AG09309 (cell line): ENCODE data around the gene CTTNBP2NL.

Experiments used
- DNase-seq: peaks from one replicate; pipeline ENCODE4 v3.0.0-alpha.2; 2010; ENCODE audit warnings: low read depth
- H3K4me3 ChIP-seq: 2 replicates; pipeline ENCODE4 v1.5.1; 2011; ENCODE audit warnings: mild to moderate bottlenecking, low read depth, low read length, moderate library complexity; ENCODE audit not compliant: control insufficient read depth
- TF ChIP-seq, protein P1 (sequence below): IDR thresholded peaks from 2 replicates; pipeline ENCODE4 v1.5.1; 2011; ENCODE audit warnings: mild to moderate bottlenecking, low read depth, low read length, inconsistent platforms; ENCODE audit not compliant: insufficient read depth, control insufficient read depth; ENCODE audit errors: missing control alignments

The CTTNBP2NL gene

GRCh38 chr1:112508278-112509004 is 112.4 kb downstream of the CTTNBP2NL start, which contains the start of gene WNT2B:
Gene WNT2B (plus strand): TSS chr1:112508965. CDS start chr1:112509263, 298 bp downstream.
- DNase-seq: no peak
- peak within 1 kb of the TSS; percentile 50 for H3K4me3 ChIP-seq
- TF ChIP-seq, protein P1, sequence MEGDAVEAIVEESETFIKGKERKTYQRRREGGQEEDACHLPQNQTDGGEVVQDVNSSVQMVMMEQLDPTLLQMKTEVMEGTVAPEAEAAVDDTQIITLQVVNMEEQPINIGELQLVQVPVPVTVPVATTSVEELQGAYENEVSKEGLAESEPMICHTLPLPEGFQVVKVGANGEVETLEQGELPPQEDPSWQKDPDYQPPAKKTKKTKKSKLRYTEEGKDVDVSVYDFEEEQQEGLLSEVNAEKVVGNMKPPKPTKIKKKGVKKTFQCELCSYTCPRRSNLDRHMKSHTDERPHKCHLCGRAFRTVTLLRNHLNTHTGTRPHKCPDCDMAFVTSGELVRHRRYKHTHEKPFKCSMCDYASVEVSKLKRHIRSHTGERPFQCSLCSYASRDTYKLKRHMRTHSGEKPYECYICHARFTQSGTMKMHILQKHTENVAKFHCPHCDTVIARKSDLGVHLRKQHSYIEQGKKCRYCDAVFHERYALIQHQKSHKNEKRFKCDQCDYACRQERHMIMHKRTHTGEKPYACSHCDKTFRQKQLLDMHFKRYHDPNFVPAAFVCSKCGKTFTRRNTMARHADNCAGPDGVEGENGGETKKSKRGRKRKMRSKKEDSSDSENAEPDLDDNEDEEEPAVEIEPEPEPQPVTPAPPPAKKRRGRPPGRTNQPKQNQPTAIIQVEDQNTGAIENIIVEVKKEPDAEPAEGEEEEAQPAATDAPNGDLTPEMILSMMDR: no peak

DNA sequence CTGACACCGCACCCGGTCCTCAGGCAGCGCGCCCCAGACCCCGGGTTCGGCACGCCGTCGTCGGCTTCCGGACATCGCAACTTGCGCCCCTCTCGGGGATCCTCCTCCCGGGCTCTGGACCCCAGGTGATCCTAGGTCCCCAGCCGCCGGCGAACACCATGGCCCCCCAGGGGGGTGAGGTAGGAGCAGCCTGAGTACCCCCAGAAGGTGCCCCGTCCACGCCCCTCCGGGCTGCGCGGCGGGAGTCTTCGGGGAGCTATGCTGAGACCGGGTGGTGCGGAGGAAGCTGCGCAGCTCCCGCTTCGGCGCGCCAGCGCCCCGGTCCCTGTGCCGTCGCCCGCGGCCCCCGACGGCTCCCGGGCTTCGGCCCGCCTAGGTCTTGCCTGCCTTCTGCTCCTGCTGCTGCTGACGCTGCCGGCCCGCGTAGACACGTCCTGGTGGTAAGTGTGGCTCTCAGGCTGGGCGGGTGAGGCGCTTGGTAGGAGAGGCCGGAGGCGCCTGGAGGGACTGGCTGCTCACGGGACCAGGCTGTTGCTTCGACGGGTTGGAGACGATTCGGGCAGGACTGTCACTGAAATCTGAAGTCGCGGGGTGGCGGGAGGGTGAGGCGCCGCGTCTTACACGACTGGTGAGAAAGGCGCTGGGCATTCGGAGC is 113.1 kb downstream of the CTTNBP2NL start:
- peak overlapping the region; percentile 50 for H3K4me3 ChIP-seq
- no peak for DNase-seq
- TF ChIP-seq, protein P1: no peak

- TF ChIP-seq, protein P1: no peak
- H3K4me3 ChIP-seq: no peak overlapping the region
- DNase-seq: no peak
Observed at GRCh38 chr1:112509660-112510178, 113.7 kb downstream of the CTTNBP2NL start.

DNA sequence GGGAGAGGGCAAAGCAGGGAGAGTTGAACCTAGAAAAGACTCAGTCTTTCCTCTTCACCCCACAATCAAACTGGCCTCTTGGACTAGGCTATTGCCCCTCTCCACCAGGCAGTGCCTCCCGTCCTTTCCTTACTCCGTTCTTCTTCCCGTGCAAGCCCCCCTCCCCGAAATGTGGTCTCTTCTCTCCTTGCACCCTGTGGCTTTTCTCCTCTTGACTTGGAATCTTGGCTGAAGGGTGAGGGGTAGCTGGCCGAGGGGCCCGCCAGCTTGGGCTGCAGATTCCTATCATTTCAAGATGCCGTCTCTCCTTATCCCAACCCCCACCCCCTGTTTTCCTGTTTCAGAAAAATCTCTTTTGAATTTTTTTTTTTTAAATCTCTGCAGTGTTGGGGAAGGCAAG is 114.3 kb downstream of the CTTNBP2NL start:
- TF ChIP-seq, protein P1: no peak
- no peak overlapping the region for H3K4me3 ChIP-seq
- no peak for DNase-seq
